ENCODE data around the gene M1AP. TPM values are rescaled to one million over a fixed set of nuclear protein-coding genes. Genes with fewer than 3 reads are reported as not detected.
A peak's percentile ranks its signal among the peaks of the same experiment; 100 is the strongest.

The M1AP gene
- total RNA-seq, 4 donors from 2014 or later: 0.17 to 0.42 TPM; not detected in 2

GRCh38 chr2:74524955-74525716 lies 123.0 kb downstream of the M1AP start:
- Histone ChIP-seq H3K9me3 (no peaks in the 10 kb centered on the region), H3K4me1 (peaks cover 14 to 22% (median 16%) of the 10 kb centered on the region in 4 donors), H3K27me3 (peaks cover 0 to 15% (median 0%) of the 10 kb centered on the region in 4 donors), H3K36me3 (peaks cover 24 to 34% (median 30%) of the 10 kb centered on the region in 4 donors), H3K4me3 (no peak overlapping the region), H3K27ac (replicated peaks in 1 of 4) (no peak overlapping the region)
- 90% methylated on average over 10 of the region's 10 CpGs for WGBS
- no peak for DNase-seq (ENCODE audit: extremely low spot score)
- TF ChIP-seq POLR2AphosphoS5 (IDR thresholded peaks at IDR 0.05) (no peak), EP300 (IDR thresholded peaks at IDR 0.05) (no peak)
- intact Hi-C loops (cut with DNase I): loop anchor here (5.0 kb wide), 2 partner anchors 38 to 62 kb away; no protein-coding TSS in a partner anchor

GRCh38 chr2:74524005-74524404 lies 124.1 kb downstream of the M1AP start:
- Histone ChIP-seq H3K4me3 (no peak overlapping the region), H3K4me1 (peaks cover 14 to 20% (median 15%) of the 10 kb centered on the region in 4 donors), H3K36me3 (peaks cover 24 to 34% (median 30%) of the 10 kb centered on the region in 4 donors), H3K27me3 (peaks cover 0 to 26% (median 4%) of the 10 kb centered on the region in 4 donors), H3K9me3 (no peaks in the 10 kb centered on the region), H3K27ac (replicated peaks in 1 of 4) (no peak overlapping the region)
- TF ChIP-seq CTCF (IDR thresholded peaks at IDR 0.05): no peak
- TF ChIP-seq EP300 (IDR thresholded peaks at IDR 0.05): no peak
- no peak for TF ChIP-seq POLR2A (IDR thresholded peaks at IDR 0.05; ENCODE audit: low read depth)
- no peak for TF ChIP-seq POLR2AphosphoS5 (IDR thresholded peaks at IDR 0.05)
- no peak for DNase-seq (ENCODE audit: extremely low spot score)
- WGBS: 88% methylated on average over 6 of the region's 9 CpGs
- intact Hi-C loops (cut with DNase I): no loop called here

- Histone ChIP-seq H3K36me3 (peaks cover 16 to 26% (median 22%) of the 10 kb centered on the region in 4 donors), H3K27ac (replicated peaks in 1 of 4) (no peak overlapping the region), H3K4me3 (no peak overlapping the region), H3K4me1 (peaks cover 0 to 5% (median 1%) of the 10 kb centered on the region in 4 donors), H3K9me3 (no peaks in the 10 kb centered on the region), H3K27me3 (peaks cover 0 to 41% (median 13%) of the 10 kb centered on the region in 4 donors)
- WGBS: 81% methylated on average over 3 of the region's 3 CpGs
- TF ChIP-seq POLR2A (IDR thresholded peaks at IDR 0.05; ENCODE audit: low read depth) (no peak), CTCF (IDR thresholded peaks at IDR 0.05) (no peak), EP300 (IDR thresholded peaks at IDR 0.05) (no peak), POLR2AphosphoS5 (IDR thresholded peaks at IDR 0.05) (no peak)
- DNase-seq (ENCODE audit: extremely low spot score): no peak
- intact Hi-C loops (cut with DNase I): no loop called here
These were observed 125.6 kb downstream of the M1AP start for GRCh38 chr2:74522516-74522915.

GRCh38 chr2:74516650-74517049 lies 131.5 kb downstream of the M1AP start:
- 72% methylated on average over 13 of the region's 13 CpGs for WGBS
- H3K27ac ChIP-seq (replicated peaks in 1 of 4): no peak overlapping the region
- H3K36me3 ChIP-seq: no peaks in the 10 kb centered on the region
- TF ChIP-seq POLR2AphosphoS5 (IDR thresholded peaks at IDR 0.05) (no peak), CTCF (IDR thresholded peaks at IDR 0.05) (no peak), POLR2A (IDR thresholded peaks at IDR 0.05; ENCODE audit: low read depth) (no peak), EP300 (IDR thresholded peaks at IDR 0.05) (no peak)
- intact Hi-C loops (cut with DNase I): no loop called here
- H3K4me1 ChIP-seq: peaks cover 29 to 32% (median 32%) of the 10 kb centered on the region in 4 donors
- H3K27me3 ChIP-seq: peaks cover 18 to 99% (median 63%) of the 10 kb centered on the region in 4 donors
- H3K4me3 ChIP-seq: peak overlapping the region in 3 of 4 donors; percentile 39 to 53 (median 44)
- DNase-seq (ENCODE audit: extremely low spot score): no peak
- no peaks in the 10 kb centered on the region for H3K9me3 ChIP-seq

GRCh38 chr2:74515981-74516633 lies 132.0 kb downstream of the M1AP start:
- no peak for DNase-seq (ENCODE audit: extremely low spot score)
- Histone ChIP-seq H3K27ac (replicated peaks in 1 of 4) (no peak overlapping the region), H3K9me3 (no peaks in the 10 kb centered on the region), H3K36me3 (no peaks in the 10 kb centered on the region), H3K4me1 (peaks cover 29 to 32% (median 32%) of the 10 kb centered on the region in 4 donors), H3K27me3 (peaks cover 18 to 100% (median 67%) of the 10 kb centered on the region in 4 donors), H3K4me3 (peak overlapping the region; percentile 36 to 53 (median 42))
- no peak for TF ChIP-seq POLR2AphosphoS5 (IDR thresholded peaks at IDR 0.05)
- TF ChIP-seq EP300 (IDR thresholded peaks at IDR 0.05): no peak
- TF ChIP-seq CTCF (IDR thresholded peaks at IDR 0.05): no peak
- TF ChIP-seq POLR2A (IDR thresholded peaks at IDR 0.05; ENCODE audit: low read depth): no peak
- intact Hi-C loops (cut with DNase I): no loop called here
- 17% methylated on average over 7 of the region's 72 CpGs for WGBS

All from esophagus muscularis mucosa (tissue), 4 donors.